Neuronal stem cell (in vitro differentiated cells): Measurements from ENCODE around the gene ZNF2.

ENCODE experiments used
- DNase-seq: peaks from one replicate; pipeline ENCODE4 v3.0.0-alpha.2; 2013; ENCODE audit warnings: low spot score
- H2AFZ ChIP-seq: one replicate; pipeline ENCODE4 v1.6.1; 2013; ENCODE audit warnings: mild to moderate bottlenecking, low read length, inconsistent platforms
- H2AK5ac ChIP-seq: 2 replicates; pipeline ENCODE4 v1.6.1; 2013; ENCODE audit warnings: low read depth, mild to moderate bottlenecking, inconsistent platforms, low read length, moderate library complexity, mixed read lengths
- H2BK120ac ChIP-seq: 2 replicates; pipeline ENCODE4 v1.6.1; 2013; ENCODE audit warnings: low read depth, mild to moderate bottlenecking, inconsistent platforms, low read length, moderate library complexity, mixed read lengths
- H2BK12ac ChIP-seq: one replicate; pipeline ENCODE4 v1.6.1; 2013; ENCODE audit warnings: low read length, inconsistent platforms
- H2BK15ac ChIP-seq: 2 replicates; pipeline ENCODE4 v1.6.1; 2013; ENCODE audit warnings: mild to moderate bottlenecking, low read length, inconsistent platforms, mixed read lengths
- H2BK5ac ChIP-seq: one replicate; pipeline ENCODE4 v1.6.1; 2013; ENCODE audit warnings: inconsistent platforms, mild to moderate bottlenecking, low read length, moderate library complexity
- H3K14ac ChIP-seq: one replicate; pipeline ENCODE4 v1.6.1; 2013; ENCODE audit warnings: low read length, inconsistent platforms
- H3K18ac ChIP-seq: 2 replicates; pipeline ENCODE4 v1.6.1; 2013; ENCODE audit warnings: low read length, inconsistent platforms
- H3K23ac ChIP-seq: 2 replicates; pipeline ENCODE4 v1.6.1; 2013; ENCODE audit warnings: low read depth, mild to moderate bottlenecking, mixed read lengths, low read length, inconsistent platforms; ENCODE audit not compliant: poor library complexity
- H3K27ac ChIP-seq: replicated peaks from 3 replicates; pipeline ENCODE4 v1.5.1; 2013; ENCODE audit warnings: low read length, inconsistent platforms
- H3K27me3 ChIP-seq, 3 experiments: 2 replicates each; pipeline ENCODE4 v1.6.1; 2013; ENCODE audit warnings: low read length in 3 of 3, mild to moderate bottlenecking in 2 of 3, inconsistent platforms in 1 of 3, low read depth in 1 of 3, mixed read lengths in 1 of 3, moderate library complexity in 1 of 3; ENCODE audit not compliant: control insufficient read depth in 3 of 3, insufficient read depth in 3 of 3
- H3K36me3 ChIP-seq, 2 donors: replicated peaks in 1 of 2; 2 replicates each; pipeline ENCODE4 v1.6.1; 2013; ENCODE audit warnings: low read length in 2 of 2; ENCODE audit not compliant: control insufficient read depth in 2 of 2, insufficient read depth in 2 of 2
- H3K4ac ChIP-seq: 2 replicates; pipeline ENCODE4 v1.6.1; 2013; ENCODE audit warnings: inconsistent platforms, mild to moderate bottlenecking, low read length, moderate library complexity
- H3K4me1 ChIP-seq, 2 donors: 1 replicate in 1 of 2; 2 replicates in 1 of 2; pipeline ENCODE4 v1.6.1; 2013; ENCODE audit warnings: low read length in 2 of 2, low read depth in 1 of 2; ENCODE audit not compliant: control insufficient read depth in 2 of 2, insufficient read depth in 1 of 2
- H3K4me2 ChIP-seq: one replicate; pipeline ENCODE4 v1.6.1; 2013; ENCODE audit warnings: mild to moderate bottlenecking, low read length, inconsistent platforms; ENCODE audit not compliant: insufficient read depth, poor library complexity, severe bottlenecking
- H3K4me3 ChIP-seq, 2 donors: 2 replicates each; pipeline ENCODE4 v1.5.1; 2013; ENCODE audit warnings: low read length in 2 of 2, mild to moderate bottlenecking in 2 of 2, inconsistent platforms in 1 of 2, moderate library complexity in 1 of 2
- H3K79me1 ChIP-seq: one replicate; pipeline ENCODE4 v1.6.1; 2013; ENCODE audit warnings: low read depth, mild to moderate bottlenecking, inconsistent platforms, low read length, moderate library complexity
- H3K9ac ChIP-seq: one replicate; pipeline ENCODE4 v1.6.1; 2013; ENCODE audit warnings: mild to moderate bottlenecking, low read depth, low read length, inconsistent platforms; ENCODE audit not compliant: poor library complexity
- H3K9me3 ChIP-seq, 2 donors: replicated peaks in 1 of 2; 2 replicates each; pipeline versions ENCODE3 to v1.6.1; 2013; ENCODE audit warnings: low read length in 2 of 2, mild to moderate bottlenecking in 2 of 2, inconsistent platforms in 1 of 2, low read depth in 1 of 2, mixed read lengths in 1 of 2, moderate library complexity in 1 of 2; ENCODE audit not compliant: control insufficient read depth in 2 of 2, insufficient read depth in 1 of 2
- H4K8ac ChIP-seq: one replicate; pipeline ENCODE4 v1.6.1; 2013; ENCODE audit warnings: low read depth, mild to moderate bottlenecking, inconsistent platforms, low read length, moderate library complexity
- H4K91ac ChIP-seq: one replicate; pipeline ENCODE4 v1.6.1; 2013; ENCODE audit warnings: low read length, low read depth, mild to moderate bottlenecking, inconsistent platforms; ENCODE audit not compliant: poor library complexity
- WGBS, 2 donors: extraction: QIAGEN DNeasy Blood & Tissue Kit; methylation state at CpG; one replicate each; pipeline ENCODE4 v1.1.7; 2013; ENCODE audit warnings: missing lambda C conversion rate in 2 of 2, mixed read lengths in 1 of 2; ENCODE audit not compliant: insufficient read length in 2 of 2, insufficient replicate concordance in 1 of 2; ENCODE audit errors: extremely low coverage in 2 of 2; 5-methylcytosine and 5-hydroxymethylcytosine counted together

The ZNF2 gene

DNA sequence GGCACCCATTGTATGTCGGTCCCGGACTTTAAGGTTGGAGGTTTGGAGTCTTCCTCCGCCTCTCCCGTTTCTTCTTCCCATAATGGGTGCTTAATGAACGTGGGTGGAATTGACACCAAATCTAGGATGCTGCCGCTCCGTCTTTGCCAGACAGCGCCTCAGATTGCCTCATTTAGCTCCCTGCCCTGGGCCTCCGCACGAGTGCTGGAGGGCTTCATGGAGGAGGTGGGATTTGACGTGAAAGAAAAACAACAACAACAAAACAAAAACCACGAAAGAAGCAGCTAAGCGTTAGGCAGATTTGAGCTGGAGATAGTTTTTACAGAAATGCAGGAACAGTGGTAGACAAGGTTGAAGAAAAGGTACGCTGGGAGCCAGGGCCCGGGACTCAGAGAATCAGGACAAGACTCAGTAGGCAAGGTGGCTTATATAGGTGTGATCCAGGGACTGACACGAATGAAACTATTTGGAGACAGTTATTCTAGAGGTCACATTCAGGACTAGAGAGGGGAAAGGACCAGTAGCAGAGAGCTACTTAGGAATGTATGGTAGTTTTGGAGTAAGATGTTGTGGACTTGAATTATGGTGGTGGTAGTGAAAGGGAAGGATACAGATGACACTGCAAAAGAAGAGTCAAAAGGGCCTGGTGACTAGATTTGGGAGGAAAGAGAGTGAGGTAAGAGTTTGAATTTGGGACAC is 605 bp downstream of the ZNF2 start:
- Histone ChIP-seq H3K4ac (no peak overlapping the region), H2BK15ac (no peak overlapping the region), H2BK5ac (no peak overlapping the region), H3K9ac (peak overlapping the region; percentile 93), H2AFZ (peak overlapping the region; percentile 96), H2BK12ac (no peak overlapping the region), H2AK5ac (no peak overlapping the region), H3K9me3 (peaks cover 0 to 10% of the 10 kb centered on the region in 2 donors), H3K79me1 (no peaks in the 10 kb centered on the region), H3K36me3 (peaks cover 2 to 9% of the 10 kb centered on the region in 2 donors), H3K18ac (peak overlapping the region; percentile 86), H3K4me3 (peak overlapping the region; percentile 80 to 92), H3K4me2 (peak overlapping the region; percentile 66), H3K4me1 (peaks cover 0 to 2% of the 10 kb centered on the region in 2 donors), H3K14ac (no peak overlapping the region), H3K27me3 (no peaks in the 10 kb centered on the region), H3K23ac (no peak overlapping the region), H4K8ac (no peak overlapping the region), H4K91ac (no peak overlapping the region), H2BK120ac (no peak overlapping the region), H3K27ac (no peak overlapping the region)
- no CpG with 5 or more reads among the region's 16 CpGs for WGBS, 2 donors
- no peak for DNase-seq

DNA sequence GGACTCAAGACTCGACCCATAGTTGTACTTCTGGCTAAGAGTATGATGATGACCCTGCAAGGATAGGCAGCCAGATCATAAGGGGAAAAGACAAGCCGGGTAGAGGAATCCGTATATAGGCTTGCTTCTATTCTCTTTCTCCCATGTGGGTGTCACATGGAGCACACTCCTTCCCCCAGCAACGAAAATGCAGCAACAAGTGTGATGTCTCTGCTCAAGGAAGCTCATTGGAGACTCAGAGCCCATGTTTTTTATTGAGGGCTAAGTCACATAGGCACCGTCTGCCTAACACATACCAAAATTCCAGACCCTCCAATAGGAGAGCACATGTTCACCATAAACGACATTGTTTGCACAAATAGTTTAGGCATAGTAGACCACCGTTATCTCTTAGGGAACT is 6.3 kb downstream of the ZNF2 start:
- Histone ChIP-seq H4K8ac (no peak overlapping the region), H2BK5ac (no peak overlapping the region), H3K9me3 (no peaks in the 10 kb centered on the region), H2AFZ (no peak overlapping the region), H3K79me1 (peaks cover 2% of the 10 kb centered on the region), H3K4me3 (no peak overlapping the region), H2BK15ac (no peak overlapping the region), H3K18ac (no peak overlapping the region), H2BK12ac (no peak overlapping the region), H4K91ac (no peak overlapping the region), H3K36me3 (no peaks in the 10 kb centered on the region), H3K9ac (no peak overlapping the region), H2AK5ac (no peak overlapping the region), H3K14ac (no peak overlapping the region), H3K4ac (no peak overlapping the region), H3K23ac (no peak overlapping the region), H3K27ac (no peak overlapping the region), H3K4me2 (no peak overlapping the region), H3K4me1 (peaks cover 0 to 2% of the 10 kb centered on the region in 2 donors), H3K27me3 (no peaks in the 10 kb centered on the region), H2BK120ac (no peak overlapping the region)
- WGBS, 2 donors: no CpG with 5 or more reads among the region's 7 CpGs
- no peak for DNase-seq

GRCh38 chr2:95174031-95174542 is 8.5 kb downstream of the ZNF2 start:
- no peak for DNase-seq
- Histone ChIP-seq H2BK12ac (no peak overlapping the region), H3K27ac (no peak overlapping the region), H3K4me1 (peaks cover 0 to 2% of the 10 kb centered on the region in 2 donors), H2BK120ac (no peak overlapping the region), H3K23ac (no peak overlapping the region), H2AK5ac (no peak overlapping the region), H3K4me3 (no peak overlapping the region), H2BK5ac (no peak overlapping the region), H4K91ac (no peak overlapping the region), H3K9ac (no peak overlapping the region), H3K27me3 (no peaks in the 10 kb centered on the region), H3K18ac (no peak overlapping the region), H3K9me3 (no peaks in the 10 kb centered on the region), H2AFZ (no peak overlapping the region), H3K79me1 (peaks cover 2% of the 10 kb centered on the region), H2BK15ac (no peak overlapping the region), H3K4ac (no peak overlapping the region), H3K14ac (no peak overlapping the region), H3K36me3 (peaks cover 6% of the 10 kb centered on the region in 2 donors), H4K8ac (no peak overlapping the region), H3K4me2 (no peak overlapping the region)
- no CpG with 5 or more reads among the region's 2 CpGs for WGBS, 2 donors

DNA sequence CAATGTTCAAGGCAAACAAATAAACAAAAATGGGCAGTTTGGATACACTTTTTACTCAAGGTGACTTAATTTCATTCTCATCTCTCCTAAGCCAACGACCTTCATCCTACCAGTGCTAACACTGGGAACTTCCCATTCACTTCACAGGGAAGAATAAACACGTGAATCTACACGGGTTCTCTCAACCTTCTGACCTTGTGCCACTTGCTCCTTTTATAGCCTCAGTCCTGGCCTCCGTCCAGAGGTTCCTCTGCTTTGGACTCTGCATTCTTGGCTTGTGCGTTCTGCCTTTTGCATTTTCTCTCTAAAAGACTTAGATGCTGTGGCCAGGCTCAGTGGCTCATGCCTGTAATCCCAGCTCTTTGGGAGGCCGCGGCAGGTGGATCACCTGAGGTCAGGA is 13.8 kb downstream of the ZNF2 start:
- Histone ChIP-seq H4K8ac (no peak overlapping the region), H2BK15ac (no peak overlapping the region), H2BK120ac (no peak overlapping the region), H3K18ac (no peak overlapping the region), H2AK5ac (no peak overlapping the region), H3K9me3 (peaks cover 9 to 17% of the 10 kb centered on the region in 2 donors), H3K23ac (no peak overlapping the region), H2BK12ac (no peak overlapping the region), H3K4me3 (peak overlapping the region in 1 of 2 donors; percentile 53), H4K91ac (no peak overlapping the region), H3K4me1 (peaks cover 0 to 2% of the 10 kb centered on the region in 2 donors), H3K36me3 (peaks cover 29 to 46% of the 10 kb centered on the region in 2 donors), H2BK5ac (no peak overlapping the region), H3K4ac (no peak overlapping the region), H3K27me3 (no peaks in the 10 kb centered on the region), H3K79me1 (peaks cover 2% of the 10 kb centered on the region), H2AFZ (no peak overlapping the region), H3K27ac (no peak overlapping the region), H3K14ac (no peak overlapping the region), H3K4me2 (no peak overlapping the region), H3K9ac (no peak overlapping the region)
- WGBS, 2 donors: no CpG with 5 or more reads among the region's 7 CpGs
- no peak for DNase-seq
